Fibroblast of the aortic adventitia (primary cell): Measurements from ENCODE around the gene PERP. TPM values are rescaled to one million over a fixed set of nuclear protein-coding genes. Genes with fewer than 3 reads are reported as not detected.
A peak's percentile ranks its signal among the peaks of the same experiment; 100 is the strongest.

ENCODE experiments used
- DNase-seq: peaks from one replicate; pipeline ENCODE4 v3.0.0-alpha.2; 2010; ENCODE audit warnings: low read depth
- H3K4me3 ChIP-seq: 2 replicates; pipeline ENCODE4 v1.5.1; 2011; ENCODE audit warnings: low read depth, mild to moderate bottlenecking, control low read depth, low read length, moderate library complexity
- total RNA-seq: library from RNA; depleted of rRNA; stranded (reverse); fragments of >200 nt; gene quantifications from 2 replicates; pipeline ENCODE4 v1.2.3, GENCODE V29; 2012; ENCODE audit warnings: low replicate concordance
- TF ChIP-seq, protein P1 (sequence below): IDR thresholded peaks from 2 replicates; pipeline ENCODE4 v1.5.1; 2011; ENCODE audit warnings: mild to moderate bottlenecking, low read length, control low read depth, inconsistent platforms; ENCODE audit not compliant: insufficient read depth

PERP gene
- total RNA-seq, 1 donor, result 25.0 TPM

- no peak for DNase-seq
- peak overlapping the region; percentile 78 for H3K4me3 ChIP-seq
- TF ChIP-seq, protein P1, sequence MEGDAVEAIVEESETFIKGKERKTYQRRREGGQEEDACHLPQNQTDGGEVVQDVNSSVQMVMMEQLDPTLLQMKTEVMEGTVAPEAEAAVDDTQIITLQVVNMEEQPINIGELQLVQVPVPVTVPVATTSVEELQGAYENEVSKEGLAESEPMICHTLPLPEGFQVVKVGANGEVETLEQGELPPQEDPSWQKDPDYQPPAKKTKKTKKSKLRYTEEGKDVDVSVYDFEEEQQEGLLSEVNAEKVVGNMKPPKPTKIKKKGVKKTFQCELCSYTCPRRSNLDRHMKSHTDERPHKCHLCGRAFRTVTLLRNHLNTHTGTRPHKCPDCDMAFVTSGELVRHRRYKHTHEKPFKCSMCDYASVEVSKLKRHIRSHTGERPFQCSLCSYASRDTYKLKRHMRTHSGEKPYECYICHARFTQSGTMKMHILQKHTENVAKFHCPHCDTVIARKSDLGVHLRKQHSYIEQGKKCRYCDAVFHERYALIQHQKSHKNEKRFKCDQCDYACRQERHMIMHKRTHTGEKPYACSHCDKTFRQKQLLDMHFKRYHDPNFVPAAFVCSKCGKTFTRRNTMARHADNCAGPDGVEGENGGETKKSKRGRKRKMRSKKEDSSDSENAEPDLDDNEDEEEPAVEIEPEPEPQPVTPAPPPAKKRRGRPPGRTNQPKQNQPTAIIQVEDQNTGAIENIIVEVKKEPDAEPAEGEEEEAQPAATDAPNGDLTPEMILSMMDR, result no peak
Observed at GRCh38 chr6:138105446-138105845, 1.8 kb downstream of the PERP start.

- no peak for DNase-seq
- TF ChIP-seq, protein P1, result no peak
- H3K4me3 ChIP-seq, result no peak overlapping the region
Observed at GRCh38 chr6:138104618-138105213, 2.5 kb downstream of the PERP start.

DNA sequence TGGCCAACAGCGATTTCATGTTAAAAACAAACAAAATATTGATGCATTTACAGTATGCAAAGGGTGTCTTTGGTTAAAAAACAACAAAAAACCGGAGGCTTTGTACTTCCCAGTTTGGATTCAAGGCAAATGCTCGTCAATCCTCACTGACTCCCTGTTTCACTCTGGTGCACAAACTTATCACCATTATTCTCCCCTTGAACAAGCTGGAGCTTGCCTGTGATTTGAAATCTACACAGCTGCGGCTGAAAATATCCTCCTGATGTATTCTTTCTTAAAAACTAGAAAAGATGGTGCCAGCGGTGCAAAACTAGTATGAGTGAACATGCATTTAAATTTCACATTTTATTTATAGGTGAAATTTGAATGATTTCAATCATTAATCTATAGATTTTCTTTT lies 3.3 kb downstream of the PERP start:
- DNase-seq, result no peak
- TF ChIP-seq, protein P1, result no peak
- H3K4me3 ChIP-seq, result no peak overlapping the region

- no peak for DNase-seq
- TF ChIP-seq, protein P1, result no peak
- no peak overlapping the region for H3K4me3 ChIP-seq
Observed at GRCh38 chr6:138101946-138102731, 5.1 kb downstream of the PERP start.

- H3K4me3 ChIP-seq, result no peak overlapping the region
- TF ChIP-seq, protein P1, result no peak
- peak; percentile 53 for DNase-seq
Observed at GRCh38 chr6:138099832-138100231, 7.4 kb downstream of the PERP start.

DNA sequence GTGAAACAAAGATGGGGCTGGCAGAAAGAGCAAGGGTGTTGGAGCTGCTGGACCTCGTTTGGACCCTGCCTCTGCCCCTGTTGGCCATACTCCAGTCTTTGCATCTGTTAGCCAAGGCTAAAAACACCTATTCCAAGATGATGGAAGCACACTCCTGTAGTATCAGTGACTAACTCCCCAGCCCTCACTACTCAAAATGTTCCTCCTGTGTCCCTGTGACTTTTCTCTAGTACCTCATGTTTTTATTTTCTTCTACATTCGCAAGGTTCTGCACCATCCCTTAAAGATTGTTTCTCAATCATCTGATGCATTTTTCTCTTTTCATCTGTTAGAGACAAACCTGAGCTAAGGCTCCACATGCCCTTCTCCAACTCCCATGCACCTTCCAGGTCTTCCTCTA lies 8.9 kb downstream of the PERP start:
- no peak overlapping the region for H3K4me3 ChIP-seq
- TF ChIP-seq, protein P1, result no peak
- DNase-seq, result no peak
